ENCODE results near the gene RYR1. TPM values are rescaled to one million over a fixed set of nuclear protein-coding genes. Genes with fewer than 3 reads are reported as not detected.

RYR1 gene
- total RNA-seq, 2 experiments from 2014 or later: 0.54 to 1.4 TPM

- H3K9me2 ChIP-seq (ENCODE audit: insufficient read depth, low read length): no peaks in the 10 kb centered on the region
- H3K9me3 ChIP-seq (ENCODE audit: low read length): no peaks in the 10 kb centered on the region
- BruUV-seq (replicated peaks): no TSS peak
- no peak for TF ChIP-seq CTCF (conservative IDR thresholded peaks at IDR 0.05; ENCODE audit: low read length)
- TF ChIP-seq EZH2phosphoT487 (IDR thresholded peaks at IDR 0.05; ENCODE audit: borderline replicate concordance, low read depth, low read length): no peak
- ChIA-PET CTCF (ENCODE audit: unreplicated experiment) (interaction anchor here (0.7 kb wide), 2 partner anchors 14 to 15 kb away, joined by 3 to 15 read pairs; partner anchors contain the start of genes FAM98C and PSMD8), POLR2A (interaction anchor here (0.6 to 2.2 kb wide), 6 partner anchors 10 to 522 kb away, joined by 4 to 11 read pairs (median 5); partner anchors contain the start of genes FAM98C and PSMD8)
- H3K79me2 ChIP-seq (ENCODE audit: insufficient read depth, low read depth, low read length): no peaks in the 10 kb centered on the region
- peak within 1 kb of the TSS; percentile 62 for H3K4me3 ChIP-seq (ENCODE audit: low read depth, low read length, poor library complexity, severe bottlenecking)
- peaks cover 16% of the 10 kb centered on the region; the same call in 1 of the 2 replicates for H3K36me3 ChIP-seq (ENCODE audit: insufficient read depth, low read length)
- peak; percentile 92 for DNase-seq (ENCODE audit: low spot score)
- H4K20me1 ChIP-seq (ENCODE audit: insufficient read depth, low read length): no peaks in the 10 kb centered on the region
- H3K4me1 ChIP-seq (ENCODE audit: insufficient read depth, low read length, poor library complexity, severe bottlenecking): peaks cover 9% of the 10 kb centered on the region
- peak within 1 kb of the TSS; percentile 23 for H3K27ac ChIP-seq (ENCODE audit: low read depth, low read length, poor library complexity, severe bottlenecking)
- intact Hi-C loops (cut with micrococcal nuclease; ENCODE audit: unreplicated experiment): loop anchor here (2.0 kb wide), 1 partner anchor 13 kb away; the partner anchor contains the start of gene PSMD8
- H2AFZ ChIP-seq (ENCODE audit: low read length): no peak within 1 kb of the TSS
- peak within 1 kb of the TSS; percentile 66 for H3K4me2 ChIP-seq (ENCODE audit: low read length)
These were observed 45.7 kb upstream of the RYR1 start, which contains the start of gene GGN for GRCh38 chr19:38387550-38388348. Gene GGN (minus strand): TSS chr19:38388034. CDS start chr19:38387261, 773 bp downstream.

- no peak within 1 kb of the TSS for H2AFZ ChIP-seq (ENCODE audit: low read length)
- peak within 1 kb of the TSS; percentile 62 for H3K4me3 ChIP-seq (ENCODE audit: low read depth, low read length, poor library complexity, severe bottlenecking)
- no peaks in the 10 kb centered on the region for H4K20me1 ChIP-seq (ENCODE audit: insufficient read depth, low read length)
- CTCF ChIA-PET (ENCODE audit: unreplicated experiment): interaction anchor here (0.7 kb wide), 2 partner anchors 14 to 15 kb away, joined by 3 to 15 read pairs; partner anchors contain the start of genes FAM98C and PSMD8
- H3K36me3 ChIP-seq (ENCODE audit: insufficient read depth, low read length): peaks cover 8% of the 10 kb centered on the region; the same call in 1 of the 2 replicates
- H3K4me1 ChIP-seq (ENCODE audit: insufficient read depth, low read length, poor library complexity, severe bottlenecking): peaks cover 9% of the 10 kb centered on the region
- TF ChIP-seq CTCF (conservative IDR thresholded peaks at IDR 0.05; ENCODE audit: low read length): no peak
- no peak for TF ChIP-seq EZH2phosphoT487 (IDR thresholded peaks at IDR 0.05; ENCODE audit: borderline replicate concordance, low read depth, low read length)
- peak within 1 kb of the TSS; percentile 23 for H3K27ac ChIP-seq (ENCODE audit: low read depth, low read length, poor library complexity, severe bottlenecking)
- H3K9me2 ChIP-seq (ENCODE audit: insufficient read depth, low read length): no peaks in the 10 kb centered on the region
- H3K4me2 ChIP-seq (ENCODE audit: low read length): peak within 1 kb of the TSS; percentile 66
- intact Hi-C loops (cut with micrococcal nuclease; ENCODE audit: unreplicated experiment): loop anchor here (2.0 kb wide), 1 partner anchor 14 kb away; the partner anchor contains the start of gene PSMD8
- POLR2A ChIA-PET: interaction anchor here (0.6 to 2.2 kb wide), 4 partner anchors 11 to 523 kb away, joined by 4 to 11 read pairs (median 7); partner anchors contain the start of genes FAM98C and PSMD8
- no peaks in the 10 kb centered on the region for H3K79me2 ChIP-seq (ENCODE audit: insufficient read depth, low read depth, low read length)
- no peak for DNase-seq (ENCODE audit: low spot score)
- no peaks in the 10 kb centered on the region for H3K9me3 ChIP-seq (ENCODE audit: low read length)
- BruUV-seq (replicated peaks): no TSS peak
These were observed 45.0 kb upstream of the RYR1 start, which contains the start of gene SPRED3 for GRCh38 chr19:38388349-38389100. Gene SPRED3 (plus strand): TSS chr19:38388697. CDS start chr19:38390303, 1,606 bp downstream.

Measured in OCI-LY7 (cell line).